GM19099 (cell line): ENCODE data around the gene STK33.

ENCODE experiments used
- POLR2A ChIP-seq: IDR thresholded peaks from 3 replicates; pipeline ENCODE4 v1.6.1; 2011; ENCODE audit warnings: low read depth; ENCODE audit not compliant: insufficient read length; ENCODE audit errors: extremely low read depth

STK33 gene

GRCh38 chr11:8613036-8613435 is 19.0 kb upstream of the STK33 start:
- no peak for TF ChIP-seq POLR2A

- TF ChIP-seq POLR2A: no peak
Observed at GRCh38 chr11:8612522-8612921, 18.5 kb upstream of the STK33 start.

- no peak for TF ChIP-seq POLR2A
Observed at GRCh38 chr11:8610532-8611116, 16.6 kb upstream of the STK33 start.

GRCh38 chr11:8608652-8609051 is 14.6 kb upstream of the STK33 start:
- no peak for TF ChIP-seq POLR2A

GRCh38 chr11:8605971-8606563 is 12.0 kb upstream of the STK33 start:
- TF ChIP-seq POLR2A: no peak

GRCh38 chr11:8604078-8604723 is 10.2 kb upstream of the STK33 start:
- TF ChIP-seq POLR2A: no peak

GRCh38 chr11:8603696-8604077 is 9.7 kb upstream of the STK33 start:
- no peak for TF ChIP-seq POLR2A

GRCh38 chr11:8601376-8602133 is 7.5 kb upstream of the STK33 start:
- TF ChIP-seq POLR2A: no peak

GRCh38 chr11:8598506-8598905 is 4.5 kb upstream of the STK33 start:
- no peak for TF ChIP-seq POLR2A

GRCh38 chr11:8597182-8597581 is 3.2 kb upstream of the STK33 start:
- no peak for TF ChIP-seq POLR2A

- TF ChIP-seq POLR2A: no peak
Observed at GRCh38 chr11:8596504-8597046, 2.5 kb upstream of the STK33 start.

GRCh38 chr11:8593455-8593854 is 573 bp downstream of the STK33 start:
- no peak for TF ChIP-seq POLR2A

- TF ChIP-seq POLR2A: no peak
Observed at GRCh38 chr11:8587915-8588314, 6.1 kb downstream of the STK33 start.

GRCh38 chr11:8586805-8587204 is 7.2 kb downstream of the STK33 start:
- TF ChIP-seq POLR2A: no peak

GRCh38 chr11:8586184-8586583 is 7.8 kb downstream of the STK33 start:
- no peak for TF ChIP-seq POLR2A

GRCh38 chr11:8584511-8584910 is 9.5 kb downstream of the STK33 start:
- no peak for TF ChIP-seq POLR2A

- TF ChIP-seq POLR2A: no peak
Observed at GRCh38 chr11:8584082-8584481, 9.9 kb downstream of the STK33 start.
